HUES6 (cell line): Measurements from ENCODE around the gene GJA3.
"Not testable (repeated sequence)": the region's sequence is repeated elsewhere in the genome, so short reads cannot be mapped to it uniquely, and the experiment has no call there.

ENCODE experiments used
- H3K27ac ChIP-seq: 2 replicates; pipeline ENCODE4 v1.7.0; 2013; ENCODE audit warnings: low read depth, mild to moderate bottlenecking, low read length, inconsistent platforms
- H3K27me3 ChIP-seq: 2 replicates; pipeline ENCODE4 v1.6.1; 2013; ENCODE audit warnings: low read length; ENCODE audit not compliant: control insufficient read depth, insufficient read depth
- H3K36me3 ChIP-seq: 2 replicates; pipeline ENCODE4 v1.6.1; 2013; ENCODE audit warnings: low read length; ENCODE audit not compliant: control insufficient read depth, insufficient read depth
- H3K4me1 ChIP-seq: 2 replicates; pipeline ENCODE4 v1.6.1; 2013; ENCODE audit warnings: low read length; ENCODE audit not compliant: control insufficient read depth, insufficient read depth
- H3K4me3 ChIP-seq: 2 replicates; pipeline ENCODE4 v1.5.1; 2013; ENCODE audit warnings: low read depth, low read length
- H3K9ac ChIP-seq: one replicate; pipeline ENCODE4 v1.6.1; 2013; ENCODE audit warnings: mild to moderate bottlenecking, low read length
- H3K9me3 ChIP-seq: 2 replicates; pipeline ENCODE4 v1.6.1; 2013; ENCODE audit warnings: low read depth, low read length; ENCODE audit not compliant: control insufficient read depth, insufficient read depth

GJA3 gene

GRCh38 chr13:20161951-20162300 lies 1.1 kb upstream of the GJA3 start:
- H3K9me3 ChIP-seq = no peaks in the 10 kb centered on the region
- H3K9ac ChIP-seq = no peak overlapping the region
- no peak overlapping the region for H3K27ac ChIP-seq
- H3K4me3 ChIP-seq = peak overlapping the region; percentile 70
- H3K36me3 ChIP-seq = no peaks in the 10 kb centered on the region
- H3K4me1 ChIP-seq = peaks cover 9% of the 10 kb centered on the region; the same call in 1 of the 2 replicates
- H3K27me3 ChIP-seq = peaks cover 75% of the 10 kb centered on the region

- no peaks in the 10 kb centered on the region for H3K36me3 ChIP-seq
- H3K4me1 ChIP-seq = peaks cover 9% of the 10 kb centered on the region; the same call in 1 of the 2 replicates
- peak overlapping the region; percentile 70 for H3K4me3 ChIP-seq
- no peak overlapping the region for H3K27ac ChIP-seq
- H3K9me3 ChIP-seq = no peaks in the 10 kb centered on the region
- H3K27me3 ChIP-seq = peaks cover 75% of the 10 kb centered on the region
- no peak overlapping the region for H3K9ac ChIP-seq
Observed at GRCh38 chr13:20161275-20161950, 561 bp upstream of the GJA3 start.

GRCh38 chr13:20159646-20160305 lies 1.1 kb downstream of the GJA3 start:
- Histone ChIP-seq H3K9me3 (no peaks in the 10 kb centered on the region), H3K4me1 (peaks cover 9% of the 10 kb centered on the region; the same call in 1 of the 2 replicates), H3K27me3 (peaks cover 69% of the 10 kb centered on the region), H3K27ac (no peak overlapping the region), H3K9ac (no peak overlapping the region), H3K4me3 (peak overlapping the region; percentile 70), H3K36me3 (no peaks in the 10 kb centered on the region)

GRCh38 chr13:20157151-20157796 lies 3.6 kb downstream of the GJA3 start:
- Histone ChIP-seq H3K4me3 (no peak overlapping the region), H3K27ac (no peak overlapping the region), H3K36me3 (no peaks in the 10 kb centered on the region), H3K27me3 (peaks cover 56% of the 10 kb centered on the region), H3K9me3 (no peaks in the 10 kb centered on the region), H3K9ac (no peak overlapping the region), H3K4me1 (peaks cover 9% of the 10 kb centered on the region; the same call in 1 of the 2 replicates)

- Histone ChIP-seq H3K4me3 (no peak overlapping the region), H3K4me1 (peaks cover 5% of the 10 kb centered on the region; the same call in 1 of the 2 replicates), H3K9ac (no peak overlapping the region), H3K27me3 (peaks cover 50% of the 10 kb centered on the region), H3K9me3 (no peaks in the 10 kb centered on the region), H3K36me3 (no peaks in the 10 kb centered on the region), H3K27ac (no peak overlapping the region)
Observed at GRCh38 chr13:20156702-20157101, 4.2 kb downstream of the GJA3 start.

- peaks cover 16% of the 10 kb centered on the region for H3K27me3 ChIP-seq
- not testable (repeated sequence) for H3K36me3 ChIP-seq, H3K4me1 ChIP-seq, H3K9me3 ChIP-seq, H3K27ac ChIP-seq, H3K4me3 ChIP-seq, H3K9ac ChIP-seq
Observed at GRCh38 chr13:20153290-20153689, 7.6 kb downstream of the GJA3 start.

GRCh38 chr13:20151612-20152011 lies 9.2 kb downstream of the GJA3 start:
- Histone ChIP-seq H3K36me3 (no peaks in the 10 kb centered on the region), H3K9ac (no peak overlapping the region), H3K27ac (no peak overlapping the region), H3K9me3 (no peaks in the 10 kb centered on the region), H3K4me3 (no peak overlapping the region), H3K27me3 (peaks cover 4% of the 10 kb centered on the region; the same call in 1 of the 2 replicates), H3K4me1 (no peaks in the 10 kb centered on the region)

- Histone ChIP-seq H3K27me3 (peaks cover 4% of the 10 kb centered on the region; the same call in 1 of the 2 replicates), H3K9ac (no peak overlapping the region), H3K9me3 (no peaks in the 10 kb centered on the region)
Observed at GRCh38 chr13:20151016-20151415, 9.8 kb downstream of the GJA3 start.

GRCh38 chr13:20150561-20150960 lies 10.3 kb downstream of the GJA3 start:
- Histone ChIP-seq H3K27ac (no peak overlapping the region), H3K9ac (no peak overlapping the region), H3K4me1 (no peaks in the 10 kb centered on the region), H3K4me3 (no peak overlapping the region), H3K27me3 (peaks cover 4% of the 10 kb centered on the region; the same call in 1 of the 2 replicates), H3K36me3 (no peaks in the 10 kb centered on the region), H3K9me3 (no peaks in the 10 kb centered on the region)

More at GRCh38 chr13:20151016-20151415, 9.8 kb downstream of the GJA3 start:
- H3K36me3 ChIP-seq = no peaks in the 10 kb centered on the region
- H3K27ac ChIP-seq = no peak overlapping the region
- H3K4me3 ChIP-seq = no peak overlapping the region
- no peaks in the 10 kb centered on the region for H3K4me1 ChIP-seq

GRCh38 chr13:20149762-20150161 lies 11.1 kb downstream of the GJA3 start:
- no peak overlapping the region for H3K4me3 ChIP-seq
- H3K27me3 ChIP-seq = peaks cover 4% of the 10 kb centered on the region; the same call in 1 of the 2 replicates
- no peaks in the 10 kb centered on the region for H3K36me3 ChIP-seq
- H3K9me3 ChIP-seq = no peaks in the 10 kb centered on the region
- no peaks in the 10 kb centered on the region for H3K4me1 ChIP-seq
- H3K27ac ChIP-seq = no peak overlapping the region
- no peak overlapping the region for H3K9ac ChIP-seq
